Activated CD8-positive, alpha-beta T cell treated with anti-CD3 and anti-CD28 coated beads for 36 hours (primary cell): Measurements from ENCODE around the gene ARG2. TPM values are rescaled to one million over a fixed set of nuclear protein-coding genes. Genes with fewer than 3 reads are reported as not detected.

ENCODE experiments used
- ATAC-seq: fragments of 200-7000 bp; cut with Tn5 transposase; one replicate; pipeline ENCODE4 v1.10.0; 2021; ENCODE audit warnings: mild to moderate bottlenecking, moderate library complexity
- CTCF ChIA-PET: fragments of 350-600 bp; sonication (Branson Sonifier 250); formaldehyde crosslinking; loops from one replicate; lab custom pipeline; 2021; ENCODE audit warnings: antibody characterized with exemption; lab: Charles Lee
- POLR2A ChIA-PET: fragments of 350-600 bp; sonication (Branson Sonifier 250); formaldehyde crosslinking; loops from one replicate; lab custom pipeline; 2021; ENCODE audit warnings: antibody characterized with exemption; lab: Charles Lee
- DNase-seq: peaks from one replicate; pipeline ENCODE4 v3.0.0-alpha.2; 2020
- H3K27ac Mint-ChIP-seq: one replicate; pipeline ENCODE4 v1.8.0; 2021; ENCODE audit warnings: mild to moderate bottlenecking, mixed read lengths
- H3K27me3 Mint-ChIP-seq: one replicate; pipeline ENCODE4 v1.8.0; 2021; ENCODE audit warnings: mixed read lengths
- H3K36me3 Mint-ChIP-seq: one replicate; pipeline ENCODE4 v1.8.0; 2021; ENCODE audit warnings: low read depth, mixed read lengths
- H3K4me1 Mint-ChIP-seq: one replicate; pipeline ENCODE4 v1.8.0; 2021; ENCODE audit warnings: low read depth, mixed read lengths
- H3K4me3 Mint-ChIP-seq: one replicate; pipeline ENCODE4 v1.8.0; 2021; ENCODE audit warnings: mild to moderate bottlenecking, moderate library complexity, mixed read lengths
- H3K9me3 Mint-ChIP-seq: one replicate; pipeline ENCODE4 v1.8.0; 2021; ENCODE audit warnings: mixed read lengths
- intact Hi-C: fragments of 100-400 bp; cut with micrococcal nuclease; formaldehyde crosslinking; loops from one replicate; pipeline ENCODE4 v1.10.0; 2022
- total RNA-seq, 2 experiments: library from RNA; stranded (reverse); gene quantifications; one replicate each; pipeline ENCODE4 v1.2.3, GENCODE V29; 2021
- TF ChIP-seq, protein P1 (sequence below): fragments of 200-600 bp; IDR thresholded peaks from one replicate; pipeline ENCODE4 v1.8.0; 2022; ENCODE audit warnings: antibody characterized with exemption, mild to moderate bottlenecking

ARG2 gene
- total RNA-seq, 2 experiments from 2014 or later: 9.9 TPM

- no peak overlapping the region for H3K4me3 Mint-ChIP-seq
- no peak overlapping the region for H3K27ac Mint-ChIP-seq
- H3K4me1 Mint-ChIP-seq: peaks cover 26% of the 10 kb centered on the region
- DNase-seq (no peak), ATAC-seq (no peak)
- H3K27me3 Mint-ChIP-seq: no peaks in the 10 kb centered on the region
- peaks cover 44% of the 10 kb centered on the region for H3K36me3 Mint-ChIP-seq
- TF ChIP-seq, protein P1, sequence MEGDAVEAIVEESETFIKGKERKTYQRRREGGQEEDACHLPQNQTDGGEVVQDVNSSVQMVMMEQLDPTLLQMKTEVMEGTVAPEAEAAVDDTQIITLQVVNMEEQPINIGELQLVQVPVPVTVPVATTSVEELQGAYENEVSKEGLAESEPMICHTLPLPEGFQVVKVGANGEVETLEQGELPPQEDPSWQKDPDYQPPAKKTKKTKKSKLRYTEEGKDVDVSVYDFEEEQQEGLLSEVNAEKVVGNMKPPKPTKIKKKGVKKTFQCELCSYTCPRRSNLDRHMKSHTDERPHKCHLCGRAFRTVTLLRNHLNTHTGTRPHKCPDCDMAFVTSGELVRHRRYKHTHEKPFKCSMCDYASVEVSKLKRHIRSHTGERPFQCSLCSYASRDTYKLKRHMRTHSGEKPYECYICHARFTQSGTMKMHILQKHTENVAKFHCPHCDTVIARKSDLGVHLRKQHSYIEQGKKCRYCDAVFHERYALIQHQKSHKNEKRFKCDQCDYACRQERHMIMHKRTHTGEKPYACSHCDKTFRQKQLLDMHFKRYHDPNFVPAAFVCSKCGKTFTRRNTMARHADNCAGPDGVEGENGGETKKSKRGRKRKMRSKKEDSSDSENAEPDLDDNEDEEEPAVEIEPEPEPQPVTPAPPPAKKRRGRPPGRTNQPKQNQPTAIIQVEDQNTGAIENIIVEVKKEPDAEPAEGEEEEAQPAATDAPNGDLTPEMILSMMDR: no peak
- H3K9me3 Mint-ChIP-seq: no peaks in the 10 kb centered on the region
- POLR2A ChIA-PET: no interaction called here
- intact Hi-C loops: no loop called here
- CTCF ChIA-PET: interaction anchor here (1.7 kb wide), 1 partner anchor 26 kb away, joined by 5 read pairs; no protein-coding TSS in a partner anchor
Observed at GRCh38 chr14:67679006-67679405, 59.3 kb downstream of the ARG2 start.

DNA sequence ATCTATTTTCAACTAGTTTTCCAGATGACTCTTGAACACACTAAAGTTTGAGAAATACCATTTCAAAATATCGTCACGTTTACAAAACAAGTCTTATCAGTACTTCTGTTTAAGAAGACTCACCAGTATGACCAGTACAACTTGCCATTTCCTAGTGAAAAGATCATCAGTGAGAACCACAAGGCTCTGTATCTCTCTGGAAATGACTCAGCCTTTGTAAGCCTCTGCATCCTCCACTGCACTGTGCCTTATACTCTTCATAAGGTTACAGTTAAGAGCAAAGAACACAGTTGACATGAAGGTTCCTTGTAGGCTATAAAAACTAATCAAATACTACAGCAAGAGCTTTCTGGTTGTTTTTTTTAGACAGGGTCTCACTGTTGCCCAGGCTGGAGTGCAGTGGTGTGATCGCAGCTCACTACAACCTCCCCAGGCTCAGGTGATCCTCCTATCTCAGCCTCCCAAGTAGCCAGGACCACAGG, 60.4 kb downstream of the ARG2 start:
- no peaks in the 10 kb centered on the region for H3K27me3 Mint-ChIP-seq
- intact Hi-C loops: no loop called here
- ChIA-PET POLR2A (interaction anchor here (1.0 kb wide), 1 partner anchor 13 kb away, joined by 6 read pairs; no protein-coding TSS in a partner anchor), CTCF (interaction anchor here (0.5 to 1.2 kb wide), 2 partner anchors 20 to 24 kb away, joined by 3 read pairs; no protein-coding TSS in a partner anchor)
- peak; percentile 95 for ATAC-seq
- H3K9me3 Mint-ChIP-seq: no peaks in the 10 kb centered on the region
- DNase-seq: peak; percentile 38
- peaks cover 33% of the 10 kb centered on the region for H3K4me1 Mint-ChIP-seq
- H3K36me3 Mint-ChIP-seq: peaks cover 50% of the 10 kb centered on the region
- no peak overlapping the region for H3K4me3 Mint-ChIP-seq
- H3K27ac Mint-ChIP-seq: peak overlapping the region; percentile 52
- TF ChIP-seq, protein P1: no peak

DNA sequence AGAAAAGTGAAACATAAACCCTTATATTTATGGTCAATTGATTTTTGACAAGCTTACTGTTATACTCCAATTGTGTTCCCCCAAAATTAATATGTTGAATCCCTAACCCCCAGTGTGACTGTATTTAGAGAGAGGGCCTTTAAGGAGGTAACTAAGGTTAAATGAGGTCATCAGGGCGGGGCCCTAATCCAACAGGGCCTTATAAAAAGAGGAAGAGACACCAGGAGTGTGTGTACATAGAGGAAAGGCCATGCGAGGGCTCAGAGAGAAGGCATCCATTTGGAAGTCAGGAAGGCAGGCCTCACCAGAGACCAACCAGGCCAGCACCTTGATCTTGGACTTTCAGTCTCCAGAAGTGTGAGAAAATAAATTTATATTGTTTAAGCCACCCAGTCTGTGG, 61.2 kb downstream of the ARG2 start:
- intact Hi-C loops: no loop called here
- Mint-ChIP-seq H3K4me1 (peaks cover 36% of the 10 kb centered on the region), H3K9me3 (no peaks in the 10 kb centered on the region), H3K4me3 (no peak overlapping the region), H3K27ac (peak overlapping the region; percentile 52), H3K27me3 (no peaks in the 10 kb centered on the region), H3K36me3 (peaks cover 57% of the 10 kb centered on the region)
- ATAC-seq (no peak), DNase-seq (no peak)
- POLR2A ChIA-PET: interaction anchor here (0.8 to 1.0 kb wide), 2 partner anchors 12 to 14 kb away, joined by 4 to 6 read pairs; partner anchors contain the start of gene RDH11
- CTCF ChIA-PET: interaction anchor here (0.5 to 1.2 kb wide), 2 partner anchors 19 to 24 kb away, joined by 3 read pairs; no protein-coding TSS in a partner anchor
- TF ChIP-seq, protein P1: no peak

- no peak overlapping the region for H3K4me3 Mint-ChIP-seq
- no peaks in the 10 kb centered on the region for H3K9me3 Mint-ChIP-seq
- H3K4me1 Mint-ChIP-seq: peaks cover 40% of the 10 kb centered on the region
- H3K27ac Mint-ChIP-seq: peak overlapping the region; percentile 17
- H3K27me3 Mint-ChIP-seq: no peaks in the 10 kb centered on the region
- no peak for ATAC-seq
- POLR2A ChIA-PET: interaction anchor here (2.7 kb wide), 1 partner anchor 11 kb away, joined by 8 read pairs; the partner anchor contains the start of gene RDH11
- TF ChIP-seq, protein P1: no peak
- intact Hi-C loops: no loop called here
- CTCF ChIA-PET: interaction anchor here (1.0 to 1.3 kb wide), 3 partner anchors 21 to 65 kb away, joined by 3 to 6 read pairs (median 3); partner anchors contain the start of gene ARG2
- H3K36me3 Mint-ChIP-seq: peaks cover 66% of the 10 kb centered on the region
- DNase-seq: no peak
Observed at GRCh38 chr14:67683842-67684241, 64.1 kb downstream of the ARG2 start.

GRCh38 chr14:67690011-67690410, 70.3 kb downstream of the ARG2 start:
- no peaks in the 10 kb centered on the region for H3K27me3 Mint-ChIP-seq
- H3K27ac Mint-ChIP-seq: peak overlapping the region; percentile 26
- ChIA-PET CTCF (interaction anchor here (0.5 kb wide), 1 partner anchor 124 kb away, joined by 3 read pairs; no protein-coding TSS in a partner anchor), POLR2A (no interaction called here)
- H3K36me3 Mint-ChIP-seq: peaks cover 73% of the 10 kb centered on the region
- ATAC-seq (no peak), DNase-seq (no peak)
- no peaks in the 10 kb centered on the region for H3K9me3 Mint-ChIP-seq
- intact Hi-C loops: no loop called here
- H3K4me1 Mint-ChIP-seq: peaks cover 34% of the 10 kb centered on the region
- TF ChIP-seq, protein P1: no peak
- H3K4me3 Mint-ChIP-seq: no peak overlapping the region
